Body of pancreas (tissue), 4 donors: ENCODE results near the gene TCEANC. TPM values are rescaled to one million over a fixed set of nuclear protein-coding genes. Genes with fewer than 3 reads are reported as not detected.
A peak's percentile ranks its signal among the peaks of the same experiment; 100 is the strongest.
"Not testable (repeated sequence)": the region's sequence is repeated elsewhere in the genome, so short reads cannot be mapped to it uniquely, and the experiment has no call there.

Experiments
- ATAC-seq: fragments of 150-250 bp; one replicate; pipeline ENCODE4 v1.9.1; 2016
- DNase-seq, 4 donors: peaks; one replicate each; pipeline ENCODE4 v3.0.0-alpha.2; 2019
- H3K27ac ChIP-seq, 4 donors: fragments of 200-600 bp; sonication (generic); 1 replicate in 3 of 4; 2 replicates in 1 of 4; pipeline versions ENCODE4 v1.5.1 to v1.6.1; 2016 to 2019; ENCODE audit warnings: mild to moderate bottlenecking in 1 of 4, mixed read lengths in 1 of 4, moderate library complexity in 1 of 4
- H3K27me3 ChIP-seq, 2 donors: fragments of 200-600 bp; sonication (generic); one replicate each; pipeline ENCODE4 v1.6.0; 2016; ENCODE audit warnings: mild to moderate bottlenecking in 1 of 2
- H3K36me3 ChIP-seq, 2 donors: fragments of 200-600 bp; sonication (generic); replicated peaks in 1 of 2; 2 replicates each; pipeline ENCODE4 v1.5.1; 2016; ENCODE audit warnings: low read depth in 2 of 2; ENCODE audit not compliant: insufficient read depth in 1 of 2
- H3K4me1 ChIP-seq: fragments of 200-600 bp; sonication (generic); one replicate; pipeline ENCODE4 v1.6.0; 2016
- H3K4me3 ChIP-seq, 2 donors: fragments of 200-600 bp; sonication (generic); 1 replicate in 1 of 2; 2 replicates in 1 of 2; pipeline ENCODE4 v1.5.1; 2016 to 2019
- H3K9me3 ChIP-seq, 3 donors: fragments of 200-600 bp; sonication (generic); 1 replicate in 2 of 3; 2 replicates in 1 of 3; pipeline ENCODE4 v1.5.1; 2016
- POLR2A ChIP-seq, 3 donors: fragments of 450-650 bp; IDR thresholded peaks; one replicate each; pipeline ENCODE4 v1.6.1; 2016; ENCODE audit warnings: antibody characterized with exemption in 3 of 3, mild to moderate bottlenecking in 2 of 3
- WGBS, 2 donors: methylation state at CpG; one replicate each; pipeline ENCODE4 v1.1.5; 2017; 5-methylcytosine and 5-hydroxymethylcytosine counted together
- intact Hi-C: fragments of 100-400 bp; cut with DNase I; formaldehyde crosslinking; loops from one replicate; pipeline ENCODE4 v1.15.1; 2023
- total RNA-seq, 2 donors: library from RNA; depleted of rRNA; stranded (reverse); fragments of >200 nt; gene quantifications; one replicate each; pipeline ENCODE4 v1.1.0, GENCODE V29; 2016
- TF ChIP-seq, protein P1 (sequence below), 7 experiments: fragments of 450-650 bp in 4 of 7; fragments of 200-600 bp in 3 of 7; sonication (generic) in 3 of 7; IDR thresholded peaks; one replicate each; pipeline ENCODE4 v1.5.1; 2016 to 2019; ENCODE audit warnings: antibody characterized with exemption in 7 of 7

TCEANC gene
- total RNA-seq, 2 donors from 2014 or later = 3.1 to 5.3 TPM

GRCh38 chrX:13669246-13669737 is 16.4 kb downstream of the TCEANC start:
- peak; percentile 84 to 93 (median 92) for DNase-seq
- peaks cover 26% of the 10 kb centered on the region for H3K4me1 ChIP-seq
- peak; percentile 99 for ATAC-seq
- 0 to 3% methylated on average over 9 of the region's 9 CpGs for WGBS, 2 donors
- H3K9me3 ChIP-seq = no peaks in the 10 kb centered on the region
- no peak overlapping the region for H3K4me3 ChIP-seq
- H3K36me3 ChIP-seq = no peaks in the 10 kb centered on the region
- H3K27ac ChIP-seq = peak overlapping the region; percentile 45 to 83 (median 71)
- intact Hi-C loops = no loop called here
- TF ChIP-seq POLR2A (IDR thresholded peaks at IDR 0.05) = peak in 1 of 3 donors; percentile 13
- TF ChIP-seq, protein P1, sequence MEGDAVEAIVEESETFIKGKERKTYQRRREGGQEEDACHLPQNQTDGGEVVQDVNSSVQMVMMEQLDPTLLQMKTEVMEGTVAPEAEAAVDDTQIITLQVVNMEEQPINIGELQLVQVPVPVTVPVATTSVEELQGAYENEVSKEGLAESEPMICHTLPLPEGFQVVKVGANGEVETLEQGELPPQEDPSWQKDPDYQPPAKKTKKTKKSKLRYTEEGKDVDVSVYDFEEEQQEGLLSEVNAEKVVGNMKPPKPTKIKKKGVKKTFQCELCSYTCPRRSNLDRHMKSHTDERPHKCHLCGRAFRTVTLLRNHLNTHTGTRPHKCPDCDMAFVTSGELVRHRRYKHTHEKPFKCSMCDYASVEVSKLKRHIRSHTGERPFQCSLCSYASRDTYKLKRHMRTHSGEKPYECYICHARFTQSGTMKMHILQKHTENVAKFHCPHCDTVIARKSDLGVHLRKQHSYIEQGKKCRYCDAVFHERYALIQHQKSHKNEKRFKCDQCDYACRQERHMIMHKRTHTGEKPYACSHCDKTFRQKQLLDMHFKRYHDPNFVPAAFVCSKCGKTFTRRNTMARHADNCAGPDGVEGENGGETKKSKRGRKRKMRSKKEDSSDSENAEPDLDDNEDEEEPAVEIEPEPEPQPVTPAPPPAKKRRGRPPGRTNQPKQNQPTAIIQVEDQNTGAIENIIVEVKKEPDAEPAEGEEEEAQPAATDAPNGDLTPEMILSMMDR (IDR thresholded peaks at IDR 0.05) = no peak
- H3K27me3 ChIP-seq = no peaks in the 10 kb centered on the region

DNA sequence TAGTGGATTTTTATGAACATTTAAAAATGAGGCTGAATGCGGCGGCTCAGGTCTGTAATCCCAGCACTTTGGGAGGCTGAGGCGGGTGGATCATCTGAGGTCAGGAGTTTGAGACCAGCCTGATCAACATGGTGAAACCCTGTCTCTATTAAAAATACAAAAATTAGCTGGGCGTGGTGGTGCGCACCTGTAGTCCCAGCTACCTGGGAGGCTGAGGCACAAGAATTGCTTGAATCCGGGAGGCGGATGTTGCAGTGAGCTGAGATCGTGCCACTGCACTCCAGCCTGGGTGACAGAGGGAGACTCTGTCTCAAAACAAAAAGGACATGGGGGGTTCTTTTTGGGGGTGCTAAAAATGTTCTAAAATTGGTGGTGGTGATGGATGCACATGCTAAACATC is 16.8 kb downstream of the TCEANC start:
- H3K27ac ChIP-seq = peak overlapping the region; percentile 45 to 83 (median 71)
- peaks cover 26% of the 10 kb centered on the region for H3K4me1 ChIP-seq
- H3K36me3 ChIP-seq, H3K9me3 ChIP-seq, H3K27me3 ChIP-seq, H3K4me3 ChIP-seq, ATAC-seq, DNase-seq, intact Hi-C loops: not testable (repeated sequence)
- WGBS, 2 donors = 85 to 90% methylated on average over 3 to 8 of the region's 8 CpGs

DNA sequence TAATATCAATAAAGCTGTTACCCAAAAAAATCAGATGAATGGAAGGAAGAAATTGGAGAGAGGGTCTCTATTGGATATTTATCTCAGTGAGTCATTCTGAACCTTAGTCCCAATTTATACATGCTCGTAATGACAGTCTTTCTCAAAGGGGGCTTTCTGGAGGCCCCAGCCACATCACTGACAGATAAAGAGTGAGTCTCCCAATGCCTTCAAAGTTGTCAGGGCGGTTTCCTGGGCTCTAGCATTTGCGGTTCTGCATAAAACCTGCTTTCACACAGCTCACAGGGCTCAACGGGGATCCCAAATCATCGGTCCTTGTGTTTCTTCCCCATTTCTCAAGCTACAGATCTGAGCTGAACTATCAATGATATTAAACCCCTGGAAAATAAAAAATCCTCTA is 17.3 kb downstream of the TCEANC start:
- Histone ChIP-seq H3K27ac (peak overlapping the region in 2 of 4 donors; percentile 60 to 83), H3K27me3 (no peaks in the 10 kb centered on the region), H3K4me1 (peaks cover 26% of the 10 kb centered on the region), H3K9me3 (no peaks in the 10 kb centered on the region), H3K4me3 (no peak overlapping the region), H3K36me3 (no peaks in the 10 kb centered on the region)
- no peak for DNase-seq
- 91 to 98% methylated on average over 5 of the region's 5 CpGs for WGBS, 2 donors
- no peak for TF ChIP-seq POLR2A (IDR thresholded peaks at IDR 0.05)
- TF ChIP-seq, protein P1 (IDR thresholded peaks at IDR 0.05) = no peak
- intact Hi-C loops = no loop called here
- no peak for ATAC-seq

DNA sequence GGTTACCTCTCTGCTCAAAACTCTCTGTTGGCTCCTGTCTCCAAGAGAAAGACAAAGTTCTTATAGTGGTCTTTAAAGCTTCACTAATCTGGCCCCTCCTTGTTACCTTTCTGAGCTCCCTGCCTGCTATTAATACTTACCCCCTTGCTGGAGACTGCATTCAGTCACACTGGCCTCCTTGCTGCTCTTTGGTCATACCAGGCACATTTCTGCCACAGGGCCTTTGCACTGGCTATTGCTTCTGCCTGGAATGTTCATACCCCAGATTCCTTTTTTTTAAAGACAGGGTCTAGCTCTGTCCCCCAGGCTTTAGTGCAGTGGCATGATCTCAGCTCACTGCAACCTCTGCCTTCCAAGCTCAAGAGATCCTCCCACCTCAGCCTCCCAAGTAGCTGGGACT is 20.1 kb downstream of the TCEANC start:
- intact Hi-C loops = no loop called here

DNA sequence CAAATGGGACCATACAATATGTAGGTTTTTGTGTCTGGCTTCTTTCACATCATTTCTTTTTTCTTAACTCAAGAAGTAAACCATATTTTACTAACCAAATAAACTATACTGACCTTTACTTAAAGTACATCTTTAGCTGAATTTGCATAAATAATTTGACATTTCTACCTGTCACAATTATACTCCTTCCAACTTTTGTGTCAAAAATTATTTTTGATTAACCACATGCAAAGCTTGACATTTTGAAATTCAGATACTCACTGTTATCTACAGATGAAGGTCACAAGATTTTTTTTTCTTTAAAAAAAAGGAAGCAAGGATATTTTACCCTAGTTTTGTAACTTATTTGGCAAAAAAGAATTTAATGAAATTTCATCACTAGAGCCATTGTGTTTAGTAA is 23.9 kb downstream of the TCEANC start:
- no peaks in the 10 kb centered on the region for H3K27me3 ChIP-seq
- DNase-seq = no peak
- no peaks in the 10 kb centered on the region for H3K4me1 ChIP-seq
- no peaks in the 10 kb centered on the region for H3K36me3 ChIP-seq
- H3K9me3 ChIP-seq = no peaks in the 10 kb centered on the region
- no peak overlapping the region for H3K27ac ChIP-seq
- TF ChIP-seq POLR2A (IDR thresholded peaks at IDR 0.05) = no peak
- TF ChIP-seq, protein P1 (IDR thresholded peaks at IDR 0.05) = no peak
- H3K4me3 ChIP-seq = no peak overlapping the region
- ATAC-seq = no peak
- intact Hi-C loops = no loop called here

More for the DNA sequence above, 20.1 kb downstream of the TCEANC start:
- Histone ChIP-seq H3K36me3 (no peaks in the 10 kb centered on the region), H3K4me3 (no peak overlapping the region), H3K27ac (no peak overlapping the region), H3K4me1 (peaks cover 14% of the 10 kb centered on the region), H3K27me3 (no peaks in the 10 kb centered on the region), H3K9me3 (no peaks in the 10 kb centered on the region)
- TF ChIP-seq, protein P1 (IDR thresholded peaks at IDR 0.05) = no peak
- no peak for TF ChIP-seq POLR2A (IDR thresholded peaks at IDR 0.05)
- no peak for DNase-seq
- ATAC-seq = no peak

GRCh38 chrX:13679700-13680099 is 26.8 kb downstream of the TCEANC start:
- intact Hi-C loops, ATAC-seq, H3K36me3 ChIP-seq, H3K27ac ChIP-seq, H3K9me3 ChIP-seq, H3K4me3 ChIP-seq, H3K27me3 ChIP-seq, DNase-seq, H3K4me1 ChIP-seq: not testable (repeated sequence)
- WGBS, 2 donors = 90 to 100% methylated on average over 1 of the region's 4 CpGs
